ENCODE data around the gene NODAL.
"Not testable (repeated sequence)": the region's sequence is repeated elsewhere in the genome, so short reads cannot be mapped to it uniquely, and the experiment has no call there.

NODAL gene

DNA sequence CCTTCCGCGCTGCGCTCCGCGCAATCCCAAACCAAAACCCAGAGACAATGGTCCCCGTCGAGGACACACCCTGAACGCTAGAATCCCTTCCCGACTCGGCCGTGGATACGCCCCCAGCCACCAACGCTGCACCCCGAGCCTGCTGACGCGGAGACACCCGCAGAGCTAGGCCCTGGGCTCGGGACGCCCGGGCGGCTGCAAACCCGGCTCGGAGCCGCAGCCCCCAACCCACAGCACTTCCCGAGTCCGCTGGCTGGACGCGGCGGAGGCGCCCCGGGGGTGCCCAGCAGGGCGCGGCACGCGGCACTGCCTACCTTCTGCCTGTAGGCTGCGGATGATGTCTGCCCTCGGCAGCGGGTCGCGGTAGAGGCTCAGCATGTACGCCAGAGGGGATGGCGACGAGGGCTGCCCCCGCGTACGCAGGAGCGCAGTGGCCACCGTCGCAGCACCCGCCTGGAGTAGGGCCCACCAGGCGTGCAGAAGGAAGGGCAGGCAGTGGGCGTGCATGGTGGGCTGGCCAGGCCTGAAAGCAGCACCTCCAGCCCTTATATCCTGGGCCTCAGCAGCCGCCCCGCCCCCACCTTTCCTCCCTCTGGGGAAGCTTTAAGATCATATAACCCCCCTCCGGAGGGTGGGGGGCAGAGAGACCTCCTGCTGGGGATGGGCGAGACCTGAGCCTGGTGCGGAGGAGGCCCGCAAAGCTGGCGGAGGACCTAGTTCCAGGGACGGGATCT is at the start of gene NODAL:
Gene NODAL, minus strand, starts transcription at position 521 of the 734 bp plus-strand sequence. Its CDS starts 14 bp downstream, at position 507.
- peak; percentile 67 for DNase-seq

DNA sequence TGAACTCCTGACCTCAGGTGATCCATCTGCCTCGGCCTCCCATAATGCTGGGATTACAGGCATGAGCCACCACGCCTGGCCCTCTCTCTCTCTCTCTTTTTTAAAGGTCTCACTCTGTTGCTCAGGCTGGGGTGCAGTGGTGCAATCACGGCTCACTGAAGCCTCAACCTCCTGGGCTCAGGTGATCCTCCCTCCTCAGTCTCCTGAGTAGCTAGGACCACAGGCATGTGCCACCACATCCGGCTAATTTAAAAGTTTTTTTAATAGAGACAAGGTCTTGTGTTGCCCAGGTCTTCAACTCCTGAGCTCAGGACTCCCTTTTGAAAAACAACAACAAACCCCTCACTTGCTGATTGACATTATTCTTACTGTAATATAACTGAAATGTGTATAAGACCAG is 48.7 kb upstream of the NODAL start:
- no peak for DNase-seq

DNA sequence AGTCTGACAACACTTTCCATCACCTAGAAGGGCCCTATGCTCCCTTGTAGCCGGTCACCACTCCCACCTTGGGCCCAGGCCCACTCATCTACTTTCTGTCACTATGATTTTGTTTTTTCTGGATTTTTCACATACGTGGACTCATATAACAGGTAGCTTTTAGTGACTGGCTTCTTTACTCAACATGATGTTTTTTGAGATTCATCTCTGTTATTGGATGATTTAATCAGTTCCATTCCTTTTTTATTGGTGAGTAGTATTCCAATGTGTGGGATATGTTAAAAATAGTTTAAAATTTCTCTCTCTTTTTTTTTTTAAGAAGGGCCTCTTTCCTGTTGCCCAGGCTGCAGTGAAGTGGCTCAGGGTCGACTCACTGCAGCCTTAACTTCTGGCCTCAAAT is 46.3 kb upstream of the NODAL start:
- DNase-seq: no peak

DNA sequence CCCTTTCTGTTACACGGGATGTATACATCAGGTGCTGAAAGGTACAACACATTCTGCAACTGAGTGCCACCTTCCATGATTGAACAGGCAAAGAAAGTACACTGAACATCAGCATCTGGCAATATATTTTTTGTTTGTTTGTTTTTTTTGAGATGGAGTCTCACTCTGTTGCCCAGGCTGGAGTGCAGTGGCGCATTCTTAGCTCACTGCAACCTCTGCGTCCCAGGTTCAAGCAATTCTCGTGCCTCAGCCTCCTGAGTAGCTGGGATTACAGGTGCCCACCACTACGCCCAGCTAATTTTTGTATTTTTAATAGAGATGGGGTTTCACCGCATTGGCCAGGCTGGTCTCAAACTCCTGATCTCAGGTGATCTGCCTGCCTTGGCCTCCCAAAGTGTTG is 42.4 kb upstream of the NODAL start:
- not testable (repeated sequence) for DNase-seq

DNA sequence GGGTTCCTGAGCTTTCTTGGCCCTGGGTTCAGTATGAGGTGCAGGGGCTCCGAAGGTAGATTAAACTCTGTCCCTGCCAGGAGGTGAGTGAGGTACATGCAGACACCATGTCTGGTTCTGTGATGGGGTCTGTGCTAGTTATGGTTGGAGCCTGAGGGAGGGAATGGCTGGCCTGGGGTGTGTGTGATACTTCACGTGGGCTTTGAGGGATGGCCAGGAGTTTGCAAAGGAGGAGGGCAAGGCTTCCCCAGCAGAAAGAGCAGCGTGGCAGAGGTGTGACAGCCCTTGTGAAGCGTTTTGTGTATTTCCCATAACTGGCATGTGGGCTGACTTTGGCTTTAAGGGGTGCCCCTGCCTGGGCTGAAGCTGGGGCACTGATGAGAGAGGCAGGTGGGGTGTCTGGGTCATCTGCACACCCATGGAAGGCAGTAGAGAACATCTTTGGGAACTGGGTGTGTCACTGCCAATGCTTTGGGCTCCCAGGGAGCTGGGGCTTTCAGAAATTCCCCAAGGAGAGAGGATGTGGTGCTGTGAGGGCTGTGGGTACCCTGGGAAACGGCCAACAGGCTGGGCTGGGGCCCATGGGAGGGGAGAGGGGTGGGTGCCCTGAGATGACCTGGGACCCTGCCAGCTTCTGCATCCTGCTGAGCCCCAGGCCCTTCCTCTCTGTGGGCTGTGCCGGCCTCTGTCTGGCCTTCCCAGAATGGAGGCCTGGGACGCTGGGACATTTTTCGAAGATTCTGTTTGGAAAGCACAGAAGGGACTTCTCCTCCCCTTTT is 41.7 kb upstream of the NODAL start:
- peak; percentile 51 for DNase-seq

DNA sequence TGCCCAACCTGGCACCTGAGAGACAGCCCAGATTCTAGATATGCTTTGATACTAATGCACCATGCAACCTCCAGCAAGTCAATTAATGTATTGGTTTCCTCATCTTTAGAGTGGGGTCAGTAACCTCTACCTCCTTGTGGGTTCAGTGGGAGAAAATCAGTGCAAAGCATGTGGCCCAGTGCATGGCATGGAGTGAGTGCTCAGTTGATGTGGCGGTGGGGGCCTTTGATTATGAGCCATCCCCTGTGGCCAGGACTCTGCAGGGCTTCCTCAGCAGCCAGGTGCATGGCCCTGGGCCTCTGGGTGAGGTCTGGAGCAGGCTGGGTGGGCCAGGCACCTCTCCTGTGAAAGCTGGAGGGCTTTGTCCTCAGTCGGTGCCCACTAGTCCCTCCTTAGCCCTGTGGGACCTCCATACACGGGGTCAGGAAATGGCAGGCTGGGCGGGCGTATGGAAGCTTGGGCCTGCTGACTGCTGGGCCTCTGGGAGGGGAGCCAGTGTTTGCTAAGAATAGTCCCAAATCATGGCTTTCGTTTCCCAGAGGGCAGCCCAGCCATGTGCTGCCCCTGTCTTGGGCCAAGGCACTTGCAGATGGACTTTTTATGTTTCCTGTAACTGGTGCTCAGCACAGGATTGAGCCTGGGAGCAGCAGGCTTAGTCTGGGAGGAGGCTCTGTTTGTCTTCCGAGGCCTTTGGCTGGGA is 40.5 kb upstream of the NODAL start:
- DNase-seq: peak; percentile 54

DNA sequence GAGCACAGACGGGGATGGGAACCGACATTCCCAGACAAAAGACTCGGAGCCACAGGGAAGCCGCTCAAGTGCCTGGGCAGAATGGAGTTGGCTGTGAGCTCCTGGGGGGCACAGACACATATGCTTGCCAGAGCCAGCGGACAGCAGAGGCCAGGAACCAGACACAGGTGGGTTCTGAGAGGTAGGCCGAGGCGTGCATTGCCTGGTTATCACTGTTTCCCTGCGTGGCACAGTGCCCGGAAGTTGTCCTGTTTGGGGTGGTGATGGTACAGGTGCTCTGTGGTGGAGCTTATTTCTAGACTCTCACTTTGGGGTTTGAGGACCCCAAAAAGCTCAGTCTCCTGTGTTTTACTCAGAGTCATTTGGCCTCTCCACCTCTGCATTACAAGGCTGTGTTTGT is 39.6 kb upstream of the NODAL start:
- DNase-seq: peak; percentile 40

DNA sequence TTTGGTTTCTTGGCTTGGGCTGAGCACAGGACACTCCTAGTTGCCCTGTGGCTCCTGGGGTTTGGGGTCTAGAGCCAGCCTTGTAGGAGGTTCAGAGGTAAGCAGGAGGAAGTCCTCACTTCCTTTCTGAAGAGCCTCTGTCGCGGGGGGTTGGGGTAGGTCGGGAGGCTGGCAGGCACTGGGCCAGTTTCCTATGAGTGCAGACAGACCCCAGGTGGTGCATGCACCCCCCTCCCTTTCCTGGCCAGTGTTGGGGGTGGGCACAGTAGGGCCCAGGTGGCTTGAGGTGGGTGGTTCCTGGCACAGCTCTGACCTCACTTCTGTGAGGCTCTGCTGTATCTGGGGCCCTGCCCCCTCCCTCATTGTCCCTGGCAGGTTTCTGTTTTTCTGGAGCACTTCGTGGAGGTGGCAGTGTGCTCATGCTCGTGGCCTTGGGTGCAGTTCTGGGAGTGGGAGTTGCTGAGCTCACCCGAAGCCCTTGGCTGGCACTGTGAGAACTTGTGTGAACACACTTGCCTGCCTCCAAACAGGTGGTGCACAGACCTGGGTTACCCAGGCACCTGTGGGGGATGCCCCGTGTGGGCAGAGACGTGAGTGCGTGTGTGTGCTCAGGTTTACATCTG is 38.9 kb upstream of the NODAL start:
- no peak for DNase-seq

DNA sequence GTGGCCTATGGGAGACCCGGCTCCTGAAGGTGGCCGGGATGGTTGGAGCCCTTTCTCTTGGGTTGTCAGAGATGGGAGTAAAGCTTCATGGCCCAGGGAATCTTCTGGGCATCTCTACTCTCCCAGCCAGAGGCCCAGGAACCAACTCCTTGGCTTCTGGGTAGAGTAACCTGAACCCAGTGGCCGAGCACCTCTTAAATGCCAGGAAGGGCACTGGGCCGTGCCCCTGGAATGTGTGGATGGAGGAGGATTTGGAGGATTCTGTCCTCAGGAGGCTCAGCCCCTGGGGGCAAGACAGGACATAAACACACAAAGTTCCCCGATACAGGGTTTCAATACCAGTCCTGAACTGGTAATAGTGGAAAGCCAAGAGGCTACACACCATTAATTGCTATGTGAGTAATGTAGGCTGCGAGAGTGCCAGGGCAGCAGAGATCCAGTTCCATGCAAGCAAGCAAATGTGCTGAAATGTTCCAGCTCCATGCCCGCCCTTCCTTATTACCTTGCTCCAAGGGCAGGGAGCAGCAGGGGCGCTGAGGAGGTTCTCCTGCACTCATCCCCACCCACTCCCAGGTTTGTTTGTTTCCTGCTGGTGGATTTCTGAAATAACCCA is 38.3 kb upstream of the NODAL start:
- DNase-seq: no peak

DNA sequence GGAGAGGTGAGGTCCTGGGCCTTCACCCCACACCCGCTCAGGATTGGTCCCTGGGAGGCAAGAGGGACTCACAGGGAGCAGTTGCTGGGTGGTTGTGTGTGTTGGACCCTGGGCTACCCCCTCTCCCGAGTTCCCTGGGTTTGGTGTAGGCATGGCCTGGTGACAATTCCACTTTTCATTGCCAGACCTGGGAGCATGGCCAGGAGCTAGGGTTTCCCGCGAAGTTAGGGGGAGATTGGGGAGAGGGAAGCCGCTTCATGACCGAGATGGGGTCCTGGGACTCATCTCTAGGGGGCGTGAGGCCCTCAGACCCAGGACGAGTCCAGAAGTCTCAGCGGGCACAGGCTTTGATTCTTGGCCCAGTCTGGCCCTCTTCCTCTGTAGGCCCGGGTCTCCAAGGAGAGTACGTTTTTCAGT is 37.7 kb upstream of the NODAL start:
- DNase-seq: no peak

DNA sequence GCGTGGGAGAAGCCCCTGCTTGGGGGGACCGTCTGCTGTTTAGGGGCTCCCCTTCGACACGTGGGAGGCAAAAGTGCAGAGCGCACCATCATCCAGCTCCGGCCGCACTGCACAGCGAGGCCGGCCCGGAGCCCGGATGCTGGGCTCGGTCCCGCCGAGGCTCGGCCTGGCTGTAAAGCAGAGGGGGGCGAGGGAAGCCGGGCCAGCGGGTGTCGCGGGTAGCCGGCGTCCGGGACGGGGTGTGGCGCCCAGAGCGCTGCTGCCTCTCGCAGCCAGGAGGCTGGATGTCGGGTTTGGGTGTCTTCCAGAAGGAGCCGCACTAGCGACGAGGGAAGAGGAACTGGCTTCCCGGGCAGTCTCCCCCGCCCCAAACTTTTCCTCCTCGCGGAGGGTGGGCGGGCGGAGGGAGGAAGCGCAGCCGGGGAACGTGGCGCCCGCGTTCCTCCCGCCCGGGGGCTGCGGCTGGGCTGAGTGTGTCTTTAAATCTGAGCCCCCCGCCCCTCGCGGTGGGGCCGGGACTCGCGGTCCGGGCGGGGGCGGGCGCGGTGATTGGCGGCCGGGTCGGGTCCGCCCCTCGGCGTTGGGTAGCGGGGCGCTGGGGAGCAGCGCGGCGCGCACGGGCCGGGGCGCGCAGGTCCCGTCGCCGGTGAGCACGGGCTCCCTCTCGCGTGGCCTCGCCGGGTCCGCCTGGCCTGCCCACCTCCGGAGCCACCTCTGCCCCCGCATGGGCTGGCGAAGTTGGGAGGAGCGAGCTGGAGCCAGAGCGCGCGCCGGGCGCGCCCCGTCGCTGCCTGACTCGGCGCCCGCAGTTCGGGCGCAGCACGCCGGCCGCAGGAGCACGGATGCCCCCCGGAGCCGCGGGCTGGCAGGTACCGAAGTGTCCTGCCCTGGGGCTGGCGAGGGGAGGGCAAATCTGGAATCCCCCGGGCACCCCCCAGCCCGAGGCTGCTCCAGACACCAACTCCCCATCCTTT is 37.0 kb upstream of the NODAL start, which contains the start of gene PALD1:
Gene PALD1, plus strand, starts transcription at position 577 of the 974 bp plus-strand sequence. CDS start 47,185 bp downstream, outside the sequence.
- DNase-seq: peak; percentile 82

DNA sequence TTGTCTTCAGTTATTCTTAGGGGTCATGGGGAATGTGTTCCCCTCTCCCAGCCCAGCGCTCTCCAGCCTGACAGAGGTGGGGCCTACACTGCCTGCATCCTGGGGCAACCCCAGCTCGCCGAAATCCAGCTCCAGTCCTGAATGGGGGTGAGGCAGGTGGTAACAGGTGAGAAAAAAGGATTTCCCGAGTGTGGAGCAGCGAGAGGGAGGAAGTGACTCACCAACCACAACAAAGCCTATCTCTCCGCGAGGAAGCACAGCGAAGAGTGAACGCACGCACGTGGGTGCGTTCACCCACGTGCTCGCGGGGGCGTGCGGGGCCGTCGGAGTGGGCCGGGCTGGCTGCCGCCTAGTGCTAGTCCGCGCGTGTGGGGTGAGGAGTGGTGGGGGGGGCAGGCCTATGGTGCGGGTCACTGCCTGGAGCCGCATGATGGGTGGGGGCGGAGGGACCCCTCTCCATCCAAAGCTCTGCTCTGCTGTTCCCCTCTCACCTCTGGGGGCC is 36.2 kb upstream of the NODAL start:
- peak; percentile 76 for DNase-seq

DNA sequence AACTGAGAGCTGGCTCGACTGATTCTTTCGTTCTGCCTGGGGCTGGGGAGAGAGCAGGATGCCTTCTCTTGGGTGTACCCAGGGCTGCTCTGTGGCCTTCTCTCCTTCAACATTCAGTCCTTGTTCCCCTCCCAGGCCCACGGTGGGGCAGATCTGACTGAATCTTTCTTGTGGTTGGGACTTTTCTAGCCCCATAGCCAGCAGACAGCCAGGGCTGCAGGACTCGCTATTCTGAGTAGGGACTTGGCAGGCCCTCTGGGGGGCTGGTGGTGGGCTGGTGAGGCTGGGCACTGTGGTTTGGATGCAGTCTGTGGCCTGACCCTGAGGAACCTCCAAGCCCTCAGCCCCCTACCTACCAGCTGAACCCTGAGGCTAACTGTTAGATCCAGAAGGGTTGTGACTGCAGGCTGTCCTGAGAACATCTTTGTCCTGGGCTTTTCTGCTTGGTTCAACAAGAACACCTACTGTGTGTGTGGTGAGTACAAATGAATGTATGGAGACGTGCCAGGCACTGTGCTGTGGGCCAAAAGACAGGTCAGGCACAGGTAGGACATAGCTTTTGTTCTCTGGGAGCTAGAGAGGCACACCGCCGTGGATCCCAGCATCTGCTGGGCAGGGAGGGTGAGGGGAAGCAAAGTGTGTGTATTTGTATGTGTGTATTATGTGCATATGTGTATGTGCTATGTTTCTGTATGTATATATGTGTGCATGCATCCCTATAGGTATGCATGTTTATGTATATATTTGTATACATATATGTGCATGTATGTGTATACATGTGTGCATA is 35.0 kb upstream of the NODAL start:
- DNase-seq: no peak

DNA sequence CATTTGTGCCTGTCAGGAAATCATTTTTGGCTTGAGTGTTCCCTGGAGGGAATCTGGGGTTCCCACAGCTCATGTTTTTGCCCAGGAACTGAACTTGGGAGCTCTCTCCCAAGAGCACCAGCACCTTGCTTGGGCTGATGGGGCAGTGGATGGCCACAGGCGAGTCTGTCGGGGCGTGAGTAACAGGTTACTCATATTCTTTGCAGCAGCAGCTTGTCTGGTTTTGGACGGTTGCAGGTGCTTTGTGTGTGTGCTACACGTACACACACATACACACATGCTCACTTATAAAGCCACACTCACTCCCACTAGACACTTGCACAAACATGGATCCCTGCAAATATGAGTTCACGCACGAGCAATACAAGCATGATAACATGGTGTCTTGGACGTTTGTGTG is 34.2 kb upstream of the NODAL start:
- DNase-seq: no peak

DNA sequence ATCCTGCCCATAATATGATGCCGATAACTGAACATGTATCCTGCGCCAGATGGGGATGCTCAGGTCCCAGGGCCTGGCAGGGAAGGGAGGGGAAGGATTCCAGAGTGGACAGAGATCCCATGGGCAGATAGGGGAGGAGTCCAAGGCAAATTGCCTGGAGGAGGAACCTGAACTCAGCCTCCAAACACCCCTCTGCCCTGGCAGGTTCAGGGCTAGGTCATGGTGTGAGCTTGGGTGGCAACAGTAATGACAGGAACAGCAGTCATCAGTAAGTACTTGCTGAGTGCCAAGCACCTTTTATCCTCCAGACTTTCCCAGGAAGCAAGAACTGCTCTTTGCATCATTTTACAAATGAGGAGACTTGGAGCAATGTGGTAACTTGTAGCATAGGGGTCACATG is 33.3 kb upstream of the NODAL start:
- no peak for DNase-seq

DNA sequence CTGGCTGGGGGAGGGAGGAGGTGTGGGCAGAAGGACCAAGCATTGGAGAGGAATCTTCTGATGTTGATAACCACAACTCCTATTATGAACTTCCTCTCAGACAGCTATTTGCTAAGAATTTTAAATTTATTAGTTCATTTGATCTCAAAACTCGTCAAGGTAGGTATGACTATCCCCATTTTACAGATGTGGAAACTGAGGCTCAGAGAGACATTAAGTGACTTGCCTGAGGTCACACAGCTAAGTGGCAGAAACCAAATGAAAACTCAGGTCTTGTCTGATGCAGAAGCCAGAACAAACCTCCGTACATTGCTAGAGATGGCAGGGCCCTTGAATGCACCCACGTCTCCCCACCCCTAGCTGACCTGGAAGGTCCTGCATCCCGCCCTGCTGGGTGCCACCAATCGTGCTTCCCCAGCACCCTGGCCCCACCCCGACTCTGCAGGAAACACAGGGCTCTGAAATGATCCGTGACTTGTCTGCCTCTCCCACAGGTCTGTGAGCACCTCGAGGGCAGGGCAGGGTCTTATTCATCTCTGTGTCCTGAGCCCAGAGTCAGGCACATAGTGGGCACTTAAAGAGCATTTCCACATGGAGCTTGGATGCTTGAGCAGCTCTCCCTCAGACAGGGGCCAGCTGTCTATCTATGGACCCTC is 31.4 kb upstream of the NODAL start:
- no peak for DNase-seq

DNA sequence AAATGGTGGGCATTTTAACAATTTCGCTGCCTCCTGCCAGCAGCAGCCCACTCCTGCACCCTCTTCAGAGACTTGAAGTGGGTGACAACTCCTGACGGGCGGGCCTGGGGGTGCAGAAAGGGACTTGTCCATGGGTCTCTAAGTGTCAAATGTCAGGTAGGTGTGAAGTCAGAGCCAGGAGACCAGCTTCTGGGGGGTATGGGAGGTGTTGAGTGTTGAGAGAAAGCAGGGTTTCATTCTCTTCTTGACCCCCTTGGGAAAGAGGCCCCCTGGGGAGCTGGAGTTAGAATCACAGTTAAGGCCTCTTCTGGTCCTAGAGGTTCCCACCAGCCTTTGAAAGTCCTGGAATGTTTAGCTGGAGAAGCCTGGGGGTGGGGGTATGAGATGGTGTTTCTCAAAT is 25.5 kb upstream of the NODAL start:
- DNase-seq: no peak

DNA sequence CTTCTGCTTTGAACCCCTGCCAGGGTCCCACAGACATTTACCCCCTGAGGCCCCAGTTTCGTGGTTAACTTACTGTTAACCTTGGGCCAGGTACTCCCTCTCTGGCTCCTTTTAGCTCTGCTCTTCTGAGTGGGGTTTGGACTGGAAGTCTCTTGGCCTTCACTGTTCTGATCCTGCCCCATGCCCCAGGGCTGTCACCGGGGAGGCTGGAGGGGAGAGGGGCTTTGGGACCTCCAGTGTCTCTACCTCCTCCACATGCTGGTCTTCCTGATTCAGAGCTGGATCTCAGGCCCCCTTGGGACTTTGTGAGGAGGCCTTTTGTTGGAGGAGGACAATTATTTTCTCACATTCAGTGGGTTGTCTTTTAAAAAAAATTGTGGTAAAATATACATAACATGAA is 24.4 kb upstream of the NODAL start:
- DNase-seq: no peak

DNA sequence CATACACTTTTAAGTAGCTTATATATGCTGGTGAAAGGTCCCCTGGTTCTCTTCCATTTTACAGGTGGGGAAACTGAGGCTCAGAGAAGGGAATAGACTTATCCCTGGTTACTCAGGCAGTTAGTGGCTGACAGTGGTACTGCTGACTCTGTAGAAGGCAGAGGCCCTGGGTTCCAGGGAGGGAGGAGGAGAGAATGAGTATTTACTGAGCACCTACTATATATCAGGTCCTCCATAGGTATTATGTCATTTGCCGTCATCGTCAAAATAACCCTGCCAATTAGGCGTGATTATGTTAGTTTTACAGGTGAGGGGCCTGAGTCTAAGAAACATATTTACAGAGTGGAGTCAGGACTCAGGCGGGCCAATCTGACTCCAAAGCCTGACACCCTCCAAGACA is 23.8 kb upstream of the NODAL start:
- no peak for DNase-seq

All from islet precursor cell (in vitro differentiated cells).